Ovary (tissue), 9 donors: ENCODE results near the gene PRODH2. TPM values are rescaled to one million over a fixed set of nuclear protein-coding genes. Genes with fewer than 3 reads are reported as not detected.

Experiments used
- DNase-seq, 5 donors: peaks; one replicate each; pipeline ENCODE4 v3.0.0-alpha.2; 2019 to 2020
- H3K27ac ChIP-seq, 2 donors: fragments of 200-600 bp; one replicate each; pipeline versions ENCODE4 v1.5.1 to v1.8.0; 2019 to 2022
- H3K27me3 ChIP-seq: fragments of 200-600 bp; one replicate; pipeline ENCODE4 v1.8.0; 2022
- H3K36me3 ChIP-seq: fragments of 200-600 bp; sonication (generic); one replicate; pipeline ENCODE4 v1.5.1; 2019
- H3K4me1 ChIP-seq: one replicate; pipeline ENCODE4 v1.8.1; 2013; ENCODE audit warnings: mild to moderate bottlenecking, moderate library complexity; ENCODE audit not compliant: insufficient read depth
- H3K4me3 ChIP-seq: fragments of 200-600 bp; sonication (generic); one replicate; pipeline ENCODE4 v1.5.1; 2017
- H3K9me3 ChIP-seq, 2 donors: fragments of 200-600 bp in 1 of 2; sonication (generic) in 1 of 2; one replicate each; pipeline versions ENCODE4 v1.5.1 to v1.8.1; 2013 to 2019; ENCODE audit warnings: mild to moderate bottlenecking in 1 of 2, moderate library complexity in 1 of 2
- EP300 ChIP-seq: sonication (generic); formaldehyde crosslinking; IDR thresholded peaks from one replicate; pipeline ENCODE4 v1.6.1; 2017; ENCODE audit warnings: antibody characterized with exemption
- POLR2A ChIP-seq: fragments of 450-650 bp; IDR thresholded peaks from one replicate; pipeline ENCODE4 v1.6.1; 2017; ENCODE audit warnings: antibody characterized with exemption, mild to moderate bottlenecking, moderate library complexity
- WGBS, 3 donors: extraction: QIAGEN DNeasy Blood & Tissue Kit in 1 of 3; methylation state at CpG; one replicate each; pipeline versions ENCODE4 v1.1.5 to v1.1.7; 2013 to 2017; 5-methylcytosine and 5-hydroxymethylcytosine counted together
- intact Hi-C, 4 donors: fragments of 100-400 bp; cut with DNase I; formaldehyde crosslinking; loops; one replicate each; pipeline versions ENCODE4 v1.11.0 to v1.15.1; 2022 to 2023
- polyA plus RNA-seq, 2 donors: library from polyadenylated mRNA; stranded (reverse); fragments of 200-250 nt in 1 of 2; fragments of 350-450 nt in 1 of 2; fragmentation: Illumina TruSeq in 1 of 2; extraction: RNeasy Lipid Tissue Mini Kit (QIAGEN cat#74804) in 1 of 2; gene quantifications; one replicate each; pipeline ENCODE4 v1.2.3, GENCODE V29; 2013 to 2014
- total RNA-seq, 7 donors: library from RNA; depleted of rRNA in 2 of 7; stranded (reverse); fragments of >200 nt in 2 of 7; fragmentation: NEBNext Ultra II Directional in 3 of 7; extraction: Animal tissue kit (Norgen Biotek cat#: 25700) in 3 of 7; gene quantifications; one replicate each; pipeline versions ENCODE4 v1.1.0 to v1.2.4, GENCODE V29; 2016 to 2023
- TF ChIP-seq, protein P1 (sequence below), 3 donors: fragments of 450-650 bp in 2 of 3; fragments of 200-600 bp in 1 of 3; IDR thresholded peaks; one replicate each; pipeline versions ENCODE4 v1.5.1 to v1.8.0; 2016 to 2022; ENCODE audit warnings: antibody characterized with exemption in 3 of 3, mild to moderate bottlenecking in 1 of 3
- donor health status: DM: no; HTN: no; CAD: no; lungs with moderate emphysema.
- donor health status: DM: no; HTN: no; CAD: no.
- donor health status: Bipolar disorder and iron deficiency.
- donor health status: DM: yes; HTN: yes; CAD: no.
- donor health status: DM: no; HTN: no; CAD: no.
- donor health status: DM: yes; HTN: yes; CAD: no.

The PRODH2 gene
- total and polyA plus RNA-seq, 9 donors, result 0.41 TPM; not detected in 8

DNA sequence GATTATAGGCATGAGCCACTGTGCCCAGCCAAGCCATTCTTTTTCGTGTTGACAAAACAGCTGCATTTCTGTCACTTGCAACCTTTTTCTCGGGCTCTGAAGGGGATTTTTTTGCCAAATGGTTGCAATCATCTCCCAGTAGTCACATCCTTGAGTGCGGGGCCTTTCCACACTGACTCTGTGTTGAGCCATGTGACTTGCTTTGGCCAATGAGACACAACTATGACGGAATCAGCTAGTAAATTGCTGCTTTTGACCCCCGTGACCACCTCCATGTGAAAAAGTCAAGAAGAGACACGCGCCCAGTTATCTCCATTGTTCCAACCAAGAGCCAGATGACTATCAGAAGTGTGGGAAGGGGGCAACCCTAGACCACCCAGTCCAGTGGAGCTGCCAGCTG is 21.3 kb upstream of the PRODH2 start:
- Histone ChIP-seq H3K27me3 (no peaks in the 10 kb centered on the region), H3K27ac (no peak overlapping the region), H3K9me3 (no peaks in the 10 kb centered on the region), H3K4me1 (no peaks in the 10 kb centered on the region), H3K4me3 (no peak overlapping the region), H3K36me3 (no peaks in the 10 kb centered on the region)
- 46 to 64% (median 51%) methylated on average over 7 of the region's 7 CpGs for WGBS, 3 donors
- TF ChIP-seq POLR2A (no peak), EP300 (no peak)
- TF ChIP-seq, protein P1, sequence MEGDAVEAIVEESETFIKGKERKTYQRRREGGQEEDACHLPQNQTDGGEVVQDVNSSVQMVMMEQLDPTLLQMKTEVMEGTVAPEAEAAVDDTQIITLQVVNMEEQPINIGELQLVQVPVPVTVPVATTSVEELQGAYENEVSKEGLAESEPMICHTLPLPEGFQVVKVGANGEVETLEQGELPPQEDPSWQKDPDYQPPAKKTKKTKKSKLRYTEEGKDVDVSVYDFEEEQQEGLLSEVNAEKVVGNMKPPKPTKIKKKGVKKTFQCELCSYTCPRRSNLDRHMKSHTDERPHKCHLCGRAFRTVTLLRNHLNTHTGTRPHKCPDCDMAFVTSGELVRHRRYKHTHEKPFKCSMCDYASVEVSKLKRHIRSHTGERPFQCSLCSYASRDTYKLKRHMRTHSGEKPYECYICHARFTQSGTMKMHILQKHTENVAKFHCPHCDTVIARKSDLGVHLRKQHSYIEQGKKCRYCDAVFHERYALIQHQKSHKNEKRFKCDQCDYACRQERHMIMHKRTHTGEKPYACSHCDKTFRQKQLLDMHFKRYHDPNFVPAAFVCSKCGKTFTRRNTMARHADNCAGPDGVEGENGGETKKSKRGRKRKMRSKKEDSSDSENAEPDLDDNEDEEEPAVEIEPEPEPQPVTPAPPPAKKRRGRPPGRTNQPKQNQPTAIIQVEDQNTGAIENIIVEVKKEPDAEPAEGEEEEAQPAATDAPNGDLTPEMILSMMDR (IDR thresholded peaks at IDR 0.05), result no peak
- no peak for DNase-seq
- intact Hi-C loops, result loop anchor here in 1 of 4 donors (5.0 kb wide), 1 partner anchor 157 kb away; no protein-coding TSS in a partner anchor

DNA sequence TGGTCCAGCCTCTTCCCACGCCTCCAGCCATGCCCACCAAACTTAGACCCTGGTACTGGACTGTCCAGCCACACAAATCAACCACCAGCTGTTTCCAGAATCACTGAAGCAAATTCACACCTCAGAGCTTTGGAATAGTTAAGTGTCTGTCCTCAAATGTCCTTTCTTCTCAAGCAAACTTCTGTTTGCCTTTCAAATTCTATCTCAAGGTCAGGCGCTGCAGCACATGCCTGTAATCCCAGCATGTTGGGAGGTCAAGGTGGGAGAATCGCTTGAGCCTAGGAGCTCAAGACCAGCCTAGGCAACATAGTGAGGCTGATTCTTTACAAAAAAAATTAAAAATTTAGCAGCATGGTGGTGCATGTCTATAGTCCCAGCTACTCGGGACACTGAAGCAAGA is 19.4 kb upstream of the PRODH2 start:
- Histone ChIP-seq H3K27me3 (no peaks in the 10 kb centered on the region), H3K36me3 (no peaks in the 10 kb centered on the region), H3K27ac (no peak overlapping the region), H3K4me1 (no peaks in the 10 kb centered on the region), H3K4me3 (no peak overlapping the region), H3K9me3 (no peaks in the 10 kb centered on the region)
- intact Hi-C loops, result loop anchor here in 1 of 4 donors (5.0 kb wide), 1 partner anchor 155 kb away; no protein-coding TSS in a partner anchor
- TF ChIP-seq POLR2A, result no peak
- TF ChIP-seq, protein P1 (IDR thresholded peaks at IDR 0.05), result no peak
- no peak for TF ChIP-seq EP300
- DNase-seq, result no peak
- 43 to 60% (median 49%) methylated on average over 4 of the region's 4 CpGs for WGBS, 3 donors

DNA sequence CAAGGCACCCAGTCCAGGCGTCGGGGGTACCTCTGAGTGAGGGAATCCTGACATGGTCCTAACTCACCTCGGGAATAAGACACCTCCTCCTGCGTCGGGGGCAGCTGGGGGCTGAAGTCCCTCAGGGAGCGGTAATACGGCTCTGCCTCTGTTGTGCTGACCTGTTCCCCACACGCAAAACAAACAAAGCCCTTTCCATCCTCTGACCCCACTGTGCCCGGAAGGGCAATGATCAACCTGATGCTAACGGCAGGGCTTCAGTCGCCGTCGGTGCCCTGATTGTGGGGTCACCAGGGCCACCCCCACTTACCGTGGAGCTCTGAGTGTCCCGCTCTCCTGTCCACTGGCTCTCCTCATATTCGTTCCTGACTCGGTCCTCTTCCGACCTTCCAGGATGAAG is 18.3 kb upstream of the PRODH2 start:
- H3K27ac ChIP-seq, result no peak overlapping the region
- no peak for DNase-seq
- TF ChIP-seq, protein P1 (IDR thresholded peaks at IDR 0.05), result no peak
- TF ChIP-seq POLR2A (no peak), EP300 (no peak)
- H3K36me3 ChIP-seq, result no peaks in the 10 kb centered on the region
- no peak overlapping the region for H3K4me3 ChIP-seq
- no peaks in the 10 kb centered on the region for H3K27me3 ChIP-seq
- 62 to 70% (median 67%) methylated on average over 17 to 18 of the region's 18 CpGs for WGBS, 3 donors
- H3K9me3 ChIP-seq, result no peaks in the 10 kb centered on the region
- intact Hi-C loops, result loop anchor here in 1 of 4 donors (5.0 kb wide), 1 partner anchor 154 kb away; no protein-coding TSS in a partner anchor
- H3K4me1 ChIP-seq, result no peaks in the 10 kb centered on the region

DNA sequence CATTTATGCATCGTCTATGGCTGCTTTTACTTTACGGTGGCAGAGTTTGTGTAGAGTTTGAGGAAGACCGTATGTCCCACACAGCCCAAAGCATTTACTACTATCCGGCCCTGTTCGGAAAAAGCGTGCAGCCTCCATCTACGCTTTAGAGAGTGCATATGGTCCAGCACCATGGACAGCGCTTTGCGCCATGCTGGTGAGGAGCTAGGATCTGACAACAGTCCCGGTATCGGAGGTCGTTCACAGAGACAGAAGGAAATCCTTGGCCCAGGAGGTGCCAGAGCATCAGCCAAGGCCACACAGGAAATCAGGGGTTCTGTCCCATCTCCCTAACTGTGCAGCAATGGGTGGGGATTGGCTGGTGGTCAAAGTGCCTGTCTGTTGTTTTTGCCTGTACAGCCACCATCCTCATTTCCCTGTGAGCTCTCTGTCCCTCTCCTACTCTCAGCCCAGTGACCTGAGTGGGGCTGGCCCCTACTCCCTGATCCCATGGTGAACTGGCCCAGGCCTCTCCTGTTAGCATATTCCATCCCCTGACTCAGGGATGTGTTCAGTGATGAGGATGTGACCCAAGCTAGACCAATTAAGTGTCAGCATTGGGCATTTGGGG is 16.2 kb upstream of the PRODH2 start:
- no peaks in the 10 kb centered on the region for H3K36me3 ChIP-seq
- WGBS, 3 donors, result 2 to 4% (median 3%) methylated on average over 12 of the region's 12 CpGs
- no peaks in the 10 kb centered on the region for H3K27me3 ChIP-seq
- intact Hi-C loops, result loop anchor here in 1 of 4 donors (10.0 kb wide), 1 partner anchor 134 kb away; no protein-coding TSS in a partner anchor
- no peak overlapping the region for H3K4me3 ChIP-seq
- H3K9me3 ChIP-seq, result no peaks in the 10 kb centered on the region
- no peak for TF ChIP-seq EP300
- no peak for TF ChIP-seq POLR2A
- TF ChIP-seq, protein P1 (IDR thresholded peaks at IDR 0.05), result no peak
- H3K27ac ChIP-seq, result no peak overlapping the region
- peak; percentile 43 to 83 (median 70) for DNase-seq
- H3K4me1 ChIP-seq, result no peaks in the 10 kb centered on the region
